Measurements from ENCODE around the gene ALAD.
A peak's percentile ranks its signal among the peaks of the same experiment; 100 is the strongest.
"Not testable (repeated sequence)": the region's sequence is repeated elsewhere in the genome, so short reads cannot be mapped to it uniquely, and the experiment has no call there.

Gene ALAD

DNA sequence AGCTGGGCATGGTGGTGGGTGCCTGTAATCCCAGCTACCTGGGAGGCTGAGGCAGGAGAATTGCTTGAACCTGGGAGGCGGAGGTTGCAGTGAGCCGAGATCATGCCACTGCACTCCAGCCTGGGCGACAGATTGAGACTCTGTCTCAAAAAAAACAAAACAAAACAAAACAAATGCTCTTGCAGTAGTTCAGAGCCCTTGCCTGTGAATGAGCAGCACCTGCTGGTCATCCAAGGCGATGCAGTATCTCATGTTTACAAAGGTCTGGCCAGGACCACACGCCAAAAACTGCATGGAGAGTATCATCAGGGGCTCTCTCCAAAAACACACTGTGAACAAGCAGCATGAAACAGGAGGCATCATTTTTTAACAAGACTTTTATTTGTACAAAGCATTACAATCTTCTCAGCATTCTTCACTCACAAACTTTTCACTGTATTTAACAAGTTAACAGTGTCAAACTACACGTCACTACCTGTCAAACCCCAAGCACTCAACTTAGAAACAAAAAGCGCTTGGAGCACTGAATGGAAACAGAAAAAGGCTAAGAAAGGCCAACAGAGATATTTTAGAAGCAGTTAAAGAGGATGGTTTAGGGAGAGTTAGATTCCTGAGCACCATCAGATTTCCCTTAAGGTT lies 5.9 kb upstream of the ALAD start:
- TF ChIP-seq CTCF (IDR thresholded peaks at IDR 0.05; ENCODE audit: insufficient read depth, low read length, poor library complexity, severe bottlenecking), result peak; percentile 85
- not testable (repeated sequence) for H3K27me3 ChIP-seq (replicated peaks; ENCODE audit: control insufficient read depth, insufficient read depth, low read length); DNase-seq (ENCODE audit: extremely low read depth, insufficient read length); H3K4me3 ChIP-seq (replicated peaks; ENCODE audit: low read depth, low read length); H3K36me3 ChIP-seq (ENCODE audit: control insufficient read depth, insufficient read depth, low read length)

- H3K27me3 ChIP-seq (replicated peaks; ENCODE audit: control insufficient read depth, insufficient read depth, low read length); H3K4me3 ChIP-seq (replicated peaks; ENCODE audit: low read depth, low read length); DNase-seq (ENCODE audit: extremely low read depth, insufficient read length); H3K36me3 ChIP-seq (ENCODE audit: control insufficient read depth, insufficient read depth, low read length): not testable (repeated sequence)
Observed at GRCh38 chr9:113406353-113406752, 5.3 kb upstream of the ALAD start.

- Histone ChIP-seq H3K4me3 (replicated peaks; ENCODE audit: low read depth, low read length) (no peak overlapping the region), H3K36me3 (ENCODE audit: control insufficient read depth, insufficient read depth, low read length) (peaks cover 8% of the 10 kb centered on the region), H3K27me3 (replicated peaks; ENCODE audit: control insufficient read depth, insufficient read depth, low read length) (no peaks in the 10 kb centered on the region)
- DNase-seq (ENCODE audit: extremely low read depth, insufficient read length), result no peak
- TF ChIP-seq CTCF (IDR thresholded peaks at IDR 0.05; ENCODE audit: insufficient read depth, low read length, poor library complexity, severe bottlenecking), result no peak
Observed at GRCh38 chr9:113403646-113404045, 2.6 kb upstream of the ALAD start.

DNA sequence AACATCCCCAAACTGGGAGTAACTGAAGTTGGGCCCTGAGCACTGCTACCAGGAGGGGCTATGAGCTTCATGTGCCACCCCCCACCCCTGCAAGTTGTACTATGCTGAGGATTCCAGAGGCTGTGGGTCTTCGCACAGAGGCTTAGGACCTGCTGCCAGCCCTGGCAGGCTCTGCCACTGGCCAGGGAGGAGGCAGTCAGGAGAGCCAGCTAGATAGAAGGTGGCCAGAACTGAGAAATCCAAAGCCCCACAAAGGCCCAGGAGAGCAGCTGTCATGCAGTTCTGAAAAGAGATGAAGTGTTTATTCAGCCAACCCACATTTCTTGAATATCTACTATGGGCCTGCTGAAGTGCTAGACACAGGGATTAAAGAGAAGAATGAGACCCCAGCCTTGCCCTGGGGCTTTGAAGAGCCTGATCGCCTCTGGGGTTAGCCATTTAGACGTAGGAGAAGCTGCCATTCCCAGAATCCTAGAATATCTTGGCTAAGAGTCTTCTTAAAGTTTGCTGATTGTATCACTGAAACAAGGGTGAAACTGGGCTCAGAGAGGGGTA lies 1.4 kb downstream of the ALAD start:
- TF ChIP-seq CTCF (IDR thresholded peaks at IDR 0.05; ENCODE audit: insufficient read depth, low read length, poor library complexity, severe bottlenecking), result no peak
- Histone ChIP-seq H3K36me3 (ENCODE audit: control insufficient read depth, insufficient read depth, low read length) (no peaks in the 10 kb centered on the region; the same call in 1 of the 2 replicates), H3K4me3 (replicated peaks; ENCODE audit: low read depth, low read length) (no peak overlapping the region), H3K27me3 (replicated peaks; ENCODE audit: control insufficient read depth, insufficient read depth, low read length) (no peaks in the 10 kb centered on the region)
- no peak for DNase-seq (ENCODE audit: extremely low read depth, insufficient read length)

GRCh38 chr9:113398796-113399195 lies 2.3 kb downstream of the ALAD start:
- Histone ChIP-seq H3K27me3 (replicated peaks; ENCODE audit: control insufficient read depth, insufficient read depth, low read length) (no peaks in the 10 kb centered on the region), H3K36me3 (ENCODE audit: control insufficient read depth, insufficient read depth, low read length) (no peaks in the 10 kb centered on the region; the same call in 1 of the 2 replicates), H3K4me3 (replicated peaks; ENCODE audit: low read depth, low read length) (no peak overlapping the region)
- TF ChIP-seq CTCF (IDR thresholded peaks at IDR 0.05; ENCODE audit: insufficient read depth, low read length, poor library complexity, severe bottlenecking), result no peak
- DNase-seq (ENCODE audit: extremely low read depth, insufficient read length), result no peak

DNA sequence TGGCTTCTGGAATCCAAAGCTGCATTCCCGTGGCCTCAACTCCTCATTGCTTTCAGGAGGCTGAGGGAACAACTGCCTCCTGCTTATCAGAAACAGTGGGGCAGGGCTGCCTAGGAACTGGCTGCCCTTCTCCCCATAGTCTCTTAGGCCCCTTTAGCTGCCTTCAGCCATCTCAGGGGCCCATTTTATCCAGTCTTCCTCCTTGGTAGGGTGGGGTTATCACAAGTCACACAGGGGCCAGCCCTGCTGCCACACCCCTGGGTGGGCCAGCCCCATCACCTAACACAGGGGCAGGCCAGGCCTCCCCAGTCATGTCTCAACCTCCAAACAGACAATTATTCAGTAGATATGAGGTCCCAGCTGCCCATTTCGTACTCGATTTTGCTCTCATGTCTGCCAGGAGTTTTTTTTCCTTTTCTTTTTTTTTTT lies 3.9 kb downstream of the ALAD start:
- DNase-seq (ENCODE audit: extremely low read depth, insufficient read length), result no peak
- Histone ChIP-seq H3K27me3 (replicated peaks; ENCODE audit: control insufficient read depth, insufficient read depth, low read length) (no peaks in the 10 kb centered on the region), H3K36me3 (ENCODE audit: control insufficient read depth, insufficient read depth, low read length) (no peaks in the 10 kb centered on the region; the same call in none of the 2 replicates), H3K4me3 (replicated peaks; ENCODE audit: low read depth, low read length) (no peak overlapping the region)
- TF ChIP-seq CTCF (IDR thresholded peaks at IDR 0.05; ENCODE audit: insufficient read depth, low read length, poor library complexity, severe bottlenecking), result no peak
